CD14-positive monocyte (primary cell): Measurements from ENCODE around the gene MSL2. TPM values are rescaled to one million over a fixed set of nuclear protein-coding genes. Genes with fewer than 3 reads are reported as not detected.

Source experiments
- DNase-seq, 3 donors: peaks; one replicate each; pipeline ENCODE4 v3.0.0-alpha.2; 2011 to 2022
- H2AFZ ChIP-seq: 2 replicates; pipeline ENCODE4 v1.6.0; 2012; ENCODE audit warnings: mild to moderate bottlenecking, low read depth, low read length, inconsistent platforms; ENCODE audit not compliant: insufficient read depth, poor library complexity, severe bottlenecking
- H3K27ac ChIP-seq, 2 donors: 1 replicate in 1 of 2; 2 replicates in 1 of 2; pipeline ENCODE4 v1.5.1; 2012 to 2013; ENCODE audit warnings: low read length in 2 of 2, control low read depth in 1 of 2, inconsistent platforms in 1 of 2, low read depth in 1 of 2, mild to moderate bottlenecking in 1 of 2
- H3K27me3 ChIP-seq, 2 donors: one replicate each; pipeline versions ENCODE4 v1.6.0 to v1.6.1; 2011 to 2013; ENCODE audit warnings: low read length in 2 of 2; ENCODE audit not compliant: control insufficient read depth in 2 of 2, insufficient read depth in 2 of 2
- H3K36me3 ChIP-seq, 2 donors: replicated peaks in 1 of 2; 1 replicate in 1 of 2; 2 replicates in 1 of 2; pipeline versions ENCODE4 v1.5.1 to v1.6.1; 2012 to 2013; ENCODE audit warnings: low read length in 2 of 2, control low read depth in 1 of 2, inconsistent platforms in 1 of 2, mild to moderate bottlenecking in 1 of 2; ENCODE audit not compliant: insufficient read depth in 2 of 2, control insufficient read depth in 1 of 2
- H3K4me1 ChIP-seq, 2 donors: 1 replicate in 1 of 2; 2 replicates in 1 of 2; pipeline versions ENCODE4 v1.5.1 to v1.6.1; 2012 to 2013; ENCODE audit warnings: low read length in 2 of 2, control low read depth in 1 of 2, inconsistent platforms in 1 of 2, mild to moderate bottlenecking in 1 of 2, moderate library complexity in 1 of 2; ENCODE audit not compliant: insufficient read depth in 2 of 2, control insufficient read depth in 1 of 2
- H3K4me2 ChIP-seq: replicated peaks from 2 replicates; pipeline ENCODE3; 2012; ENCODE audit warnings: low read length, moderate library complexity, mild to moderate bottlenecking; ENCODE audit not compliant: poor library complexity, severe bottlenecking; ENCODE audit errors: extremely low read depth
- H3K4me3 ChIP-seq, 3 experiments: fragments of 200-600 bp in 1 of 3; sonication (generic) in 1 of 3; replicated peaks in 1 of 3; 1 replicate in 2 of 3; 2 replicates in 1 of 3; pipeline ENCODE4 v1.5.1; 2011 to 2013; ENCODE audit warnings: low read length in 3 of 3, mild to moderate bottlenecking in 3 of 3, control low read depth in 2 of 3, low read depth in 2 of 3, inconsistent platforms in 1 of 3, moderate library complexity in 1 of 3
- H3K79me2 ChIP-seq: 2 replicates; pipeline ENCODE4 v1.6.0; 2012; ENCODE audit warnings: mild to moderate bottlenecking, control low read depth, inconsistent platforms, low read length, moderate library complexity; ENCODE audit not compliant: insufficient read depth
- H3K9ac ChIP-seq: 2 replicates; pipeline ENCODE4 v1.6.0; 2017; ENCODE audit warnings: low read length, mild to moderate bottlenecking; ENCODE audit not compliant: insufficient read depth, poor library complexity, severe bottlenecking
- H3K9me3 ChIP-seq, 2 donors: replicated peaks in 1 of 2; 1 replicate in 1 of 2; 2 replicates in 1 of 2; pipeline versions ENCODE4 v1.5.1 to v1.6.1; 2012 to 2013; ENCODE audit warnings: low read length in 2 of 2, control low read depth in 1 of 2; ENCODE audit not compliant: control insufficient read depth in 1 of 2, insufficient read depth in 1 of 2
- H4K20me1 ChIP-seq: 2 replicates; pipeline ENCODE4 v1.6.0; 2012; ENCODE audit warnings: mild to moderate bottlenecking, low read length, control low read depth, moderate library complexity; ENCODE audit not compliant: insufficient read depth
- H3K27ac Mint-ChIP-seq, 7 donors: one replicate each; pipeline ENCODE4 v1.8.0; 2020; ENCODE audit warnings: mild to moderate bottlenecking in 7 of 7, mixed read lengths in 7 of 7, moderate library complexity in 6 of 7, inconsistent platforms in 2 of 7
- H3K27me3 Mint-ChIP-seq, 3 donors: one replicate each; pipeline ENCODE4 v1.8.0; 2021 to 2022; ENCODE audit warnings: low read depth in 3 of 3, mild to moderate bottlenecking in 3 of 3, mixed read lengths in 3 of 3, moderate library complexity in 3 of 3, inconsistent platforms in 1 of 3
- H3K36me3 Mint-ChIP-seq, 2 donors: one replicate each; pipeline ENCODE4 v1.8.0; 2020; ENCODE audit warnings: mixed read lengths in 2 of 2, inconsistent platforms in 1 of 2, mild to moderate bottlenecking in 1 of 2
- H3K4me1 Mint-ChIP-seq: one replicate; pipeline ENCODE4 v1.8.0; 2020; ENCODE audit warnings: mild to moderate bottlenecking, mixed read lengths
- H3K4me3 Mint-ChIP-seq, 2 donors: one replicate each; pipeline ENCODE4 v1.8.0; 2020; ENCODE audit warnings: mild to moderate bottlenecking in 2 of 2, mixed read lengths in 2 of 2, moderate library complexity in 1 of 2
- H3K9me3 Mint-ChIP-seq, 7 donors: one replicate each; pipeline ENCODE4 v1.8.0; 2020 to 2022; ENCODE audit warnings: mixed read lengths in 7 of 7, mild to moderate bottlenecking in 6 of 7, moderate library complexity in 6 of 7, inconsistent platforms in 2 of 7
- CTCF ChIP-seq: fragments of 200-600 bp; IDR thresholded peaks from one replicate; pipeline ENCODE4 v1.8.0; 2022; ENCODE audit warnings: antibody characterized with exemption, mild to moderate bottlenecking
- WGBS: methylation state at CpG from one replicate; pipeline ENCODE4 v1.1.5; 2013; ENCODE audit warnings: missing lambda C conversion rate; ENCODE audit not compliant: insufficient coverage; 5-methylcytosine and 5-hydroxymethylcytosine counted together
- intact Hi-C, 2 donors: fragments of 100-400 bp; cut with micrococcal nuclease; formaldehyde crosslinking; loops; one replicate each; pipeline versions ENCODE4 v1.15.0 to v1.15.1; 2023
- polyA plus RNA-seq, 3 donors: library from polyadenylated mRNA; depleted of rRNA in 1 of 3; unstranded in 2 of 3; stranded (reverse) in 1 of 3; fragments of 300-500 nt in 2 of 3; fragments of >200 nt in 1 of 3; fragmentation: Illumina TruSeq in 2 of 3; gene quantifications; 1 replicate in 2 of 3; 2 replicates in 1 of 3; pipeline ENCODE4 v1.2.3, GENCODE V29; 2012 to 2021

Gene MSL2
- polyA plus RNA-seq, 3 donors: 13.3 to 25.5 (median 15.9) TPM

GRCh38 chr3:136162322-136162721 is 33.8 kb downstream of the MSL2 start:
- no peak for TF ChIP-seq CTCF
- intact Hi-C loops: no loop called here
- Histone ChIP-seq H3K79me2 (peaks cover 100% of the 10 kb centered on the region), H3K9ac (no peak overlapping the region), H4K20me1 (peaks cover 99% of the 10 kb centered on the region), H3K27ac (no peak overlapping the region), H3K36me3 (no peaks in the 10 kb centered on the region), H3K27me3 (no peaks in the 10 kb centered on the region), H2AFZ (no peak overlapping the region), H3K4me1 (peaks cover 0 to 15% of the 10 kb centered on the region in 2 donors), H3K4me3 (no peak overlapping the region), H3K4me2 (no peak overlapping the region), H3K9me3 (no peaks in the 10 kb centered on the region)
- 80% methylated on average over 2 of the region's 7 CpGs for WGBS
- no peak for DNase-seq
- H3K36me3 Mint-ChIP-seq: peaks cover 2 to 3% of the 10 kb centered on the region in 2 donors
- H3K27me3 Mint-ChIP-seq: peaks cover 0 to 1% (median 0%) of the 10 kb centered on the region in 3 donors
- peaks cover 0 to 2% (median 0%) of the 10 kb centered on the region in 7 donors for H3K9me3 Mint-ChIP-seq
- peak overlapping the region in 4 of 7 donors; percentile 17 to 79 (median 38) for H3K27ac Mint-ChIP-seq
- H3K4me1 Mint-ChIP-seq: peaks cover 39% of the 10 kb centered on the region
- no peak overlapping the region for H3K4me3 Mint-ChIP-seq

- intact Hi-C loops: no loop called here
- no peak for TF ChIP-seq CTCF
- no peak overlapping the region for H3K9ac ChIP-seq
- Mint-ChIP-seq H3K36me3 (peaks cover 2 to 3% of the 10 kb centered on the region in 2 donors), H3K4me1 (peaks cover 36% of the 10 kb centered on the region), H3K27ac (no peak overlapping the region), H3K9me3 (peaks cover 0 to 2% (median 0%) of the 10 kb centered on the region in 7 donors), H3K4me3 (no peak overlapping the region), H3K27me3 (peaks cover 0 to 1% (median 0%) of the 10 kb centered on the region in 3 donors)
- H3K4me1 ChIP-seq: peaks cover 0 to 15% of the 10 kb centered on the region in 2 donors
- H3K79me2 ChIP-seq: peaks cover 100% of the 10 kb centered on the region
- H3K9me3 ChIP-seq: no peaks in the 10 kb centered on the region
- peak overlapping the region in 1 of 2 donors; percentile 45 for H3K27ac ChIP-seq
- DNase-seq: no peak
- H3K4me3 ChIP-seq: no peak overlapping the region
- peaks cover 99% of the 10 kb centered on the region for H4K20me1 ChIP-seq
- no peaks in the 10 kb centered on the region for H3K36me3 ChIP-seq
- no peak overlapping the region for H2AFZ ChIP-seq
- H3K4me2 ChIP-seq: no peak overlapping the region
- H3K27me3 ChIP-seq: no peaks in the 10 kb centered on the region
Measured at GRCh38 chr3:136161516-136161915, 34.6 kb downstream of the MSL2 start.
